HepG2 (cell line): ENCODE results near the gene NAT9. TPM values are rescaled to one million over a fixed set of nuclear protein-coding genes. Genes with fewer than 3 reads are reported as not detected.

Experiments used
- ARID2 ChIP-seq: sonication (generic); formaldehyde crosslinking; IDR thresholded peaks from 2 replicates; pipeline ENCODE4 v1.8.1; 2022; ENCODE audit warnings: mild to moderate bottlenecking, missing genetic modification reagents, borderline replicate concordance
- ARNT2 ChIP-seq: sonication (generic); formaldehyde crosslinking; IDR thresholded peaks from 2 replicates; pipeline ENCODE4 v1.8.0; 2022; ENCODE audit warnings: mild to moderate bottlenecking, low read depth, missing genetic modification reagents, moderate library complexity
- FOXJ3 ChIP-seq: sonication (generic); formaldehyde crosslinking; IDR thresholded peaks from 2 replicates; pipeline ENCODE4 v1.4.0; 2020; ENCODE audit warnings: missing genetic modification reagents, mild to moderate bottlenecking, borderline replicate concordance
- NONO ChIP-seq, 2 experiments: fragments of 450-650 bp in 1 of 2; sonication (generic) in 1 of 2; formaldehyde crosslinking in 1 of 2; IDR thresholded peaks in 1 of 2; conservative IDR thresholded peaks in 1 of 2; 2 replicates each; pipeline versions ENCODE4 v1.6.1 to v1.8.0; 2017 to 2022; ENCODE audit warnings: mild to moderate bottlenecking in 1 of 2, missing genetic modification reagents in 1 of 2, moderate library complexity in 1 of 2
- POLR2AphosphoS2 ChIP-seq: IDR thresholded peaks from 2 replicates; pipeline ENCODE4 v1.6.1; 2011; ENCODE audit warnings: low read depth, low read length, improper control_type of control experiment
- POLR2G ChIP-seq: fragments of 200-400 bp; formaldehyde crosslinking; IDR thresholded peaks from 2 replicates; pipeline ENCODE4 v1.6.1; 2018; ENCODE audit warnings: mild to moderate bottlenecking, low read depth, low read length, moderate library complexity
- SP5 ChIP-seq: IDR thresholded peaks from 2 replicates; pipeline ENCODE4 v1.6.1; 2016; ENCODE audit warnings: low read depth, borderline replicate concordance
- ZNF549 ChIP-seq: sonication (generic); formaldehyde crosslinking; IDR thresholded peaks from 2 replicates; pipeline ENCODE4 v1.5.0; 2020; ENCODE audit warnings: missing genetic modification reagents
- ZNF7 ChIP-seq: IDR thresholded peaks from 2 replicates; pipeline ENCODE4 v1.6.1; 2016; ENCODE audit warnings: missing biosample characterization, missing genetic modification reagents
- polyA plus RNA-seq, 8 experiments: library from polyadenylated mRNA; depleted of rRNA in 3 of 8; stranded (reverse) in 7 of 8; unstranded in 1 of 8; fragments of >200 nt; fragmentation: Illumina TruSeq in 4 of 8; extraction: Trizol in 4 of 8; gene quantifications; 2 replicates each; pipeline versions ENCODE4 v1.2.1 to v1.2.3, GENCODE V29; 2011 to 2016; ENCODE audit warnings: low read depth in 4 of 8, missing spikeins in 1 of 8, mixed read lengths in 1 of 8; ENCODE audit not compliant: insufficient read depth in 1 of 8
- total RNA-seq, 5 experiments: library from RNA; depleted of rRNA; stranded (reverse); fragments of >200 nt; fragmentation: Illumina TruSeq; extraction: Trizol; gene quantifications; 2 replicates each; pipeline ENCODE4 v1.2.3, GENCODE V29; 2016; ENCODE audit warnings: low read depth in 1 of 5
- TF ChIP-seq, protein P1 (sequence below): sonication (generic); formaldehyde crosslinking; IDR thresholded peaks from 2 replicates; pipeline ENCODE4 v1.8.0; 2022; ENCODE audit warnings: low read depth, missing genetic modification reagents
- TF ChIP-seq, protein P2 (sequence below): sonication (generic); formaldehyde crosslinking; IDR thresholded peaks from 2 replicates; pipeline ENCODE4 v1.5.0; 2020; ENCODE audit warnings: mild to moderate bottlenecking, missing genetic modification reagents
- TF ChIP-seq, protein P3 (sequence below): sonication (generic); formaldehyde crosslinking; IDR thresholded peaks from 2 replicates; pipeline ENCODE4 v1.4.0; 2020; ENCODE audit warnings: mild to moderate bottlenecking, missing genetic modification reagents
- TF ChIP-seq, protein P4 (sequence below): sonication (generic); formaldehyde crosslinking; IDR thresholded peaks from 2 replicates; pipeline ENCODE4 v1.5.0; 2020; ENCODE audit warnings: mild to moderate bottlenecking, missing genetic modification reagents

The NAT9 gene
- total and polyA plus RNA-seq, 2 of the 13 experiments (the other 11 are each of a cell fraction or from before 2014, with no cell fraction given) = 39.7 to 44.2 TPM

DNA sequence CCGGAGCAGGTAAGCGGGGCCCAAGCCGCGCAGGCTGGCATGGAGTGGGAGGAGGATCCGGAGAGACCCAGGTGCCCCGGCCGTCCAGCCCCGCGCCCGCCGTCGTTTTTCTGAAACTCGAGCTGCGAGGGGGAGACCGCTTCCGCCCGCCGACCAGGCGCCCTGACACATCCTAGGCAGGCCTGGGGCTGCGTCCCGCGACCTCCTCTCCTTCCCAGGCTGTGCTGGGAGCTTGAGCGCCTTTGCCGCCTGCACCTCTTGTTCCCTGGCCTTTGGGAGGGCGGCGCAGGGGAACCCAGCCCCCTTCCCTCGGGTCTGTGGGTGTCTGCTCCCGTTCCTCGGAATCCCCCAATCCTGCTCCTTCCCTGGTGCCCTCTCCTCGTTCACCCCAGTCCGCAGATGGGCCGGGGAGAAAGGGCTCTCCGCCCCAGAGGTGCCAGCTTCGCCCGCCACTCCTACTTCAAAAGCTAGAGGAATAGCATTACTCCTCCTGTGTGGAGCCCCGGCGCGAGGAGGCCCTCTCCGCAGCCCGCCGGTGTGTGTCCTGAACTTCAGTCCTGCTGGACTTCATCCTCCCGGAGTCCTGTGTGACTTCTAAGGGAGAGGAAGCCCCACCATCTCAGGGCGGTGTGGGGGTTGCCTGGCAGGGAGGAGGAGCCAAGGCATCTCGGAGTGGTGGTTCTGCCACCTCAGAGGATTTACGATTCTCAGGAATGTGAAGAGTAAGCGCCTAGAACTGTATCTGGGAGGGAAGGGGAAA lies 26.7 kb downstream of the NAT9 start (continued):
- TF ChIP-seq POLR2G = no peak
- TF ChIP-seq, protein P1, sequence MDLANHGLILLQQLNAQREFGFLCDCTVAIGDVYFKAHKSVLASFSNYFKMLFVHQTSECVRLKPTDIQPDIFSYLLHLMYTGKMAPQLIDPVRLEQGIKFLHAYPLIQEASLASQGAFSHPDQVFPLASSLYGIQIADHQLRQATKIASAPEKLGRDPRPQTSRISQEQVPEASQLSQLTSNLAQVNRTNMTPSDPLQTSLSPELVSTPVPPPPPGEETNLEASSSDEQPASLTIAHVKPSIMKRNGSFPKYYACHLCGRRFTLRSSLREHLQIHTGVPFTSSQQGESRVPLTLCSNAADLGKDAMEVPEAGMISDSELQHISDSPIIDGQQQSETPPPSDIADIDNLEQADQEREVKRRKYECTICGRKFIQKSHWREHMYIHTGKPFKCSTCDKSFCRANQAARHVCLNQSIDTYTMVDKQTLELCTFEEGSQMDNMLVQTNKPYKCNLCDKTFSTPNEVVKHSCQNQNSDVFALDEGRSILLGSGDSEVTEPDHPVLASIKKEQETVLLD (CRISPR knock-in tag) = 0 out of 2 replicates have a peak, but pooled peaks have one; percentile 46
- TF ChIP-seq, protein P2, sequence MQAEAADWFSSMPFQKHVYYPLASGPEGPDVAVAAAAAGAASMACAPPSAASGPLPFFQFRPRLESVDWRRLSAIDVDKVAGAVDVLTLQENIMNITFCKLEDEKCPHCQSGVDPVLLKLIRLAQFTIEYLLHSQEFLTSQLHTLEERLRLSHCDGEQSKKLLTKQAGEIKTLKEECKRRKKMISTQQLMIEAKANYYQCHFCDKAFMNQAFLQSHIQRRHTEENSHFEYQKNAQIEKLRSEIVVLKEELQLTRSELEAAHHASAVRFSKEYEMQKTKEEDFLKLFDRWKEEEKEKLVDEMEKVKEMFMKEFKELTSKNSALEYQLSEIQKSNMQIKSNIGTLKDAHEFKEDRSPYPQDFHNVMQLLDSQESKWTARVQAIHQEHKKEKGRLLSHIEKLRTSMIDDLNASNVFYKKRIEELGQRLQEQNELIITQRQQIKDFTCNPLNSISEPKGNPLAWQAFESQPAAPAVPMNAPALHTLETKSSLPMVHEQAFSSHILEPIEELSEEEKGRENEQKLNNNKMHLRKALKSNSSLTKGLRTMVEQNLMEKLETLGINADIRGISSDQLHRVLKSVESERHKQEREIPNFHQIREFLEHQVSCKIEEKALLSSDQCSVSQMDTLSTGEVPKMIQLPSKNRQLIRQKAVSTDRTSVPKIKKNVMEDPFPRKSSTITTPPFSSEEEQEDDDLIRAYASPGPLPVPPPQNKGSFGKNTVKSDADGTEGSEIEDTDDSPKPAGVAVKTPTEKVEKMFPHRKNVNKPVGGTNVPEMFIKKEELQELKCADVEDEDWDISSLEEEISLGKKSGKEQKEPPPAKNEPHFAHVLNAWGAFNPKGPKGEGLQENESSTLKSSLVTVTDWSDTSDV (CRISPR knock-in tag) = no peak
- TF ChIP-seq ZNF549 = no peak
- no peak for TF ChIP-seq POLR2AphosphoS2
- no peak for TF ChIP-seq ARNT2 (CRISPR knock-in tag)
- no peak for TF ChIP-seq NONO (IDR thresholded peaks at IDR 0.05)
- peak; percentile 15; the same call in 1 of the 2 replicates for TF ChIP-seq NONO (CRISPR knock-in tag; conservative IDR thresholded peaks at IDR 0.05)
- TF ChIP-seq, protein P3, sequence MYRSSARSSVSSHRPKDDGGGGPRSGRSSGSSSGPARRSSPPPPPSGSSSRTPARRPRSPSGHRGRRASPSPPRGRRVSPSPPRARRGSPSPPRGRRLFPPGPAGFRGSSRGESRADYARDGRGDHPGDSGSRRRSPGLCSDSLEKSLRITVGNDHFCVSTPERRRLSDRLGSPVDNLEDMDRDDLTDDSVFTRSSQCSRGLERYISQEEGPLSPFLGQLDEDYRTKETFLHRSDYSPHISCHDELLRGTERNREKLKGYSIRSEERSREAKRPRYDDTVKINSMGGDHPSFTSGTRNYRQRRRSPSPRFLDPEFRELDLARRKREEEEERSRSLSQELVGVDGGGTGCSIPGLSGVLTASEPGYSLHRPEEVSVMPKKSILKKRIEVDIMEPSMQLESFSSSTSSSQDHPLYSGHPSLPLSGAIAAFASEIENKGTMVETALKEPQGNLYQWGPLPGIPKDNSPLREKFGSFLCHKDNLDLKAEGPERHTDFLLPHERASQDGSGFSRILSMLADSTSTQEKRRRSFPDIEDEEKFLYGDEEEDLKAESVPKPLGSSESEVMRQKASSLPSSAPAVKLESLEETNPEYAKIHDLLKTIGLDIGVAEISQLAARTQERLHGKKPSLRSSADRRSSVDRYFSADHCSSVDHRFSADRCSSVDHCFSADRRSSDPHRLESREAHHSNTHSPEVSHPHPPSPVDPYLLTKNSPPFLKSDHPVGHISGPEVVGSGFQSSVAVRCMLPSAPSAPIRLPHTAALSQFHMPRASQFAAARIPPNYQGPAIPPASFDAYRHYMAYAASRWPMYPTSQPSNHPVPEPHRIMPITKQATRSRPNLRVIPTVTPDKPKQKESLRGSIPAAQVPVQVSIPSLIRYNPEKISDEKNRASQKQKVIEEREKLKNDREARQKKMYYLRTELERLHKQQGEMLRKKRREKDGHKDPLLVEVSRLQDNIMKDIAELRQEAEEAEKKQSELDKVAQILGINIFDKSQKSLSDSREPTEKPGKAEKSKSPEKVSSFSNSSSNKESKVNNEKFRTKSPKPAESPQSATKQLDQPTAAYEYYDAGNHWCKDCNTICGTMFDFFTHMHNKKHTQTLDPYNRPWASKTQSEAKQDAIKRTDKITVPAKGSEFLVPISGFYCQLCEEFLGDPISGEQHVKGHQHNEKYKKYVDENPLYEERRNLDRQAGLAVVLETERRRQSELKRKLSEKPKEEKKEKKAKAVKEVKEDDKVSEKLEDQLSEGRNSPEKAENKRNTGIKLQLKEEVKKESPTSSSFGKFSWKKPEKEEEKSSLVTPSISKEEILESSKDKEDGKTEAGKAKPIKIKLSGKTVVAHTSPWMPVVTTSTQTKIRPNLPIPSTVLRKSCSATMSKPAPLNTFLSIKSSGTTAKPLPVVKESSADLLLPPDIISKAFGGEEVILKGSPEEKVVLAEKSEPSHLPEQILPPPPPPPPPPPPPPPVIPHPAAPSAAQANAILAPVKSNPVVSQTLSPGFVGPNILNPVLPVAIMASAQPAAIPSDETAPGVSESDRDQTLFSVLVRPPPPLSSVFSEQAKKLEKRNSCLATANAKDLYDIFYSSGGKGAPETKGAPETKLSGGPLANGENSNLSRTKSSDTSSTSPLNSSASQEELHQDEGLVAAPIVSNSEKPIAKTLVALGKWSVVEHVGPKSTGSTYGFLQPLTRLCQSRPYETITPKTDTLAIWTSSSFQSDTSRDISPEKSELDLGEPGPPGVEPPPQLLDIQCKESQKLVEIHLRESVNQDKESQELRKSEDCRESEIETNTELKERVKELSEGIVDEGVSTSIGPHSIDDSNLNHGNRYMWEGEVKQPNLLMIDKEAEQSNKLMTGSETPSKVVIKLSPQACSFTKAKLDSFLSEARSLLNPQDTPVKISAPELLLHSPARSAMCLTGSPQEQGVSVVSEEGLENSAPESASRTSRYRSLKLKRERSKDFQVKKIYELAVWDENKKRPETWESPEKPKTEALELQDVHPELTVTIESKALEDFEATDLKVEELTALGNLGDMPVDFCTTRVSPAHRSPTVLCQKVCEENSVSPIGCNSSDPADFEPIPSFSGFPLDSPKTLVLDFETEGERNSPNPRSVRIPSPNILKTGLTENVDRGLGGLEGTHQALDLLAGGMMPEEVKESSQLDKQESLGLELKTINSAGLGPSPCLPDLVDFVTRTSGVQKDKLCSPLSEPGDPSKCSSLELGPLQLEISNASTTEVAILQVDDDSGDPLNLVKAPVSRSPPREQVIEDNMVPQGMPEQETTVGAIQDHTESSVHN (CRISPR knock-in tag) = peak; percentile 51; the same call in 1 of the 2 replicates
- no peak for TF ChIP-seq SP5
- no peak for TF ChIP-seq ZNF7 (CRISPR knock-in tag)
- 0 out of 2 replicates have a peak, but pooled peaks have one; percentile 36 for TF ChIP-seq ARID2 (CRISPR knock-in tag)
- TF ChIP-seq, protein P4, sequence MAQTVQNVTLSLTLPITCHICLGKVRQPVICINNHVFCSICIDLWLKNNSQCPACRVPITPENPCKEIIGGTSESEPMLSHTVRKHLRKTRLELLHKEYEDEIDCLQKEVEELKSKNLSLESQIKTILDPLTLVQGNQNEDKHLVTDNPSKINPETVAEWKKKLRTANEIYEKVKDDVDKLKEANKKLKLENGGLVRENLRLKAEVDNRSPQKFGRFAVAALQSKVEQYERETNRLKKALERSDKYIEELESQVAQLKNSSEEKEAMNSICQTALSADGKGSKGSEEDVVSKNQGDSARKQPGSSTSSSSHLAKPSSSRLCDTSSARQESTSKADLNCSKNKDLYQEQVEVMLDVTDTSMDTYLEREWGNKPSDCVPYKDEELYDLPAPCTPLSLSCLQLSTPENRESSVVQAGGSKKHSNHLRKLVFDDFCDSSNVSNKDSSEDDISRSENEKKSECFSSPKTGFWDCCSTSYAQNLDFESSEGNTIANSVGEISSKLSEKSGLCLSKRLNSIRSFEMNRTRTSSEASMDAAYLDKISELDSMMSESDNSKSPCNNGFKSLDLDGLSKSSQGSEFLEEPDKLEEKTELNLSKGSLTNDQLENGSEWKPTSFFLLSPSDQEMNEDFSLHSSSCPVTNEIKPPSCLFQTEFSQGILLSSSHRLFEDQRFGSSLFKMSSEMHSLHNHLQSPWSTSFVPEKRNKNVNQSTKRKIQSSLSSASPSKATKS (CRISPR knock-in tag) = no peak
- TF ChIP-seq FOXJ3 (CRISPR knock-in tag) = no peak
